IMR-90 (cell line): ENCODE measurements around the gene IL6. TPM values are rescaled to one million over a fixed set of nuclear protein-coding genes. Genes with fewer than 3 reads are reported as not detected.
A peak's percentile ranks its signal among the peaks of the same experiment; 100 is the strongest.

ENCODE experiments used
- ATAC-seq: fragments of 200-7000 bp; cut with Tn5 transposase; 2 replicates; pipeline ENCODE4 v1.9.1; 2020; ENCODE audit warnings: low read depth, mild to moderate bottlenecking, moderate library complexity
- BruUV-seq: library from RNA; stranded (reverse); fragments of 400-500 nt; replicated peaks from 2 replicates; lab custom pipeline; 2021; lab: Mats Ljungman, UMichigan
- CTCF ChIA-PET: fragments of 300-600 bp; formaldehyde crosslinking; extraction: SDS; loops from one replicate; lab custom pipeline; 2021; ENCODE audit warnings: antibody characterized with exemption; lab: Yijun Ruan, JAX
- POLR2A ChIA-PET: fragments of 300-600 bp; sonication (Branson Sonifier 250); formaldehyde crosslinking; loops from one replicate; lab custom pipeline; 2022; ENCODE audit warnings: antibody characterized with exemption; ENCODE audit not compliant: unreplicated experiment; lab: Charles Lee
- DNase-seq: peaks from one replicate; pipeline ENCODE4 v3.0.0; 2013
- H2AFZ ChIP-seq: replicated peaks from 2 replicates; pipeline ENCODE3; 2013; ENCODE audit warnings: low read length, mild to moderate bottlenecking; ENCODE audit not compliant: poor library complexity
- H2AK5ac ChIP-seq: 2 replicates; pipeline ENCODE4 v1.6.1; 2013; ENCODE audit warnings: low read depth, low read length, inconsistent platforms
- H2AK9ac ChIP-seq: replicated peaks from 2 replicates; pipeline ENCODE3; 2013; ENCODE audit warnings: mild to moderate bottlenecking, low read depth, low read length, moderate library complexity; ENCODE audit not compliant: poor library complexity
- H2BK120ac ChIP-seq: 2 replicates; pipeline ENCODE4 v1.6.1; 2013; ENCODE audit warnings: low read depth, low read length, inconsistent platforms
- H2BK15ac ChIP-seq: 3 replicates; pipeline ENCODE4 v1.6.1; 2013; ENCODE audit warnings: low read depth, low read length, inconsistent platforms
- H2BK20ac ChIP-seq: 2 replicates; pipeline ENCODE4 v1.6.1; 2013; ENCODE audit warnings: low read depth, mild to moderate bottlenecking, inconsistent platforms, low read length, moderate library complexity
- H2BK5ac ChIP-seq: 2 replicates; pipeline ENCODE4 v1.6.1; 2013; ENCODE audit warnings: mild to moderate bottlenecking, low read depth, low read length, inconsistent platforms; ENCODE audit not compliant: poor library complexity, severe bottlenecking
- H3K14ac ChIP-seq: replicated peaks from 2 replicates; pipeline ENCODE4 v1.6.1; 2013; ENCODE audit warnings: low read depth, low read length, inconsistent platforms
- H3K18ac ChIP-seq: 2 replicates; pipeline ENCODE4 v1.6.1; 2013; ENCODE audit warnings: low read depth, low read length, control low read depth
- H3K23ac ChIP-seq: 2 replicates; pipeline ENCODE4 v1.6.1; 2013; ENCODE audit warnings: low read depth, low read length, inconsistent platforms
- H3K27ac ChIP-seq: 2 replicates; pipeline ENCODE4 v1.5.1; 2013; ENCODE audit warnings: mild to moderate bottlenecking, control low read depth, low read length; ENCODE audit not compliant: insufficient read depth
- H3K27me3 ChIP-seq: 2 replicates; pipeline ENCODE4 v1.6.1; 2013; ENCODE audit warnings: low read length; ENCODE audit not compliant: control insufficient read depth, insufficient read depth
- H3K36me3 ChIP-seq: 2 replicates; pipeline ENCODE4 v1.6.1; 2013; ENCODE audit warnings: low read length, mixed read lengths; ENCODE audit not compliant: control insufficient read depth, insufficient read depth
- H3K4ac ChIP-seq: 2 replicates; pipeline ENCODE4 v1.6.1; 2013; ENCODE audit warnings: low read depth, low read length, inconsistent platforms
- H3K4me1 ChIP-seq: 2 replicates; pipeline ENCODE4 v1.6.1; 2013; ENCODE audit warnings: low read length, mixed read lengths; ENCODE audit not compliant: control insufficient read depth, insufficient read depth
- H3K4me2 ChIP-seq: 2 replicates; pipeline ENCODE4 v1.6.1; 2013; ENCODE audit warnings: low read depth, mild to moderate bottlenecking, control low read depth, low read length, moderate library complexity
- H3K4me3 ChIP-seq: 2 replicates; pipeline ENCODE4 v1.5.1; 2013; ENCODE audit warnings: low read depth, mild to moderate bottlenecking, control low read depth, low read length, moderate library complexity; ENCODE audit not compliant: insufficient read depth
- H3K56ac ChIP-seq: 2 replicates; pipeline ENCODE4 v1.6.1; 2013; ENCODE audit warnings: low read length, inconsistent platforms; ENCODE audit not compliant: insufficient read depth; ENCODE audit errors: extremely low read depth
- H3K79me1 ChIP-seq, 2 experiments: 2 replicates each; pipeline ENCODE4 v1.6.1; 2013; ENCODE audit warnings: low read length in 2 of 2, inconsistent platforms in 1 of 2, low read depth in 1 of 2
- H3K9ac ChIP-seq: 2 replicates; pipeline ENCODE4 v1.6.1; 2013; ENCODE audit warnings: low read depth, low read length, control low read depth
- H3K9me1 ChIP-seq: 2 replicates; pipeline ENCODE4 v1.6.1; 2013; ENCODE audit warnings: low read length, inconsistent platforms; ENCODE audit not compliant: insufficient read depth
- H3K9me3 ChIP-seq: 2 replicates; pipeline ENCODE4 v1.6.1; 2013; ENCODE audit warnings: low read length; ENCODE audit not compliant: control insufficient read depth, insufficient read depth
- H4K20me1 ChIP-seq: 2 replicates; pipeline ENCODE4 v1.6.1; 2013; ENCODE audit warnings: low read length, inconsistent platforms; ENCODE audit not compliant: insufficient read depth
- H4K5ac ChIP-seq: 2 replicates; pipeline ENCODE4 v1.6.1; 2013; ENCODE audit warnings: mild to moderate bottlenecking, low read depth, low read length, control low read depth
- H4K8ac ChIP-seq, 2 experiments: 2 replicates each; pipeline ENCODE4 v1.6.1; 2013; ENCODE audit warnings: low read depth in 2 of 2, low read length in 2 of 2, control low read depth in 1 of 2, inconsistent platforms in 1 of 2
- H4K91ac ChIP-seq: 2 replicates; pipeline ENCODE4 v1.6.1; 2013; ENCODE audit warnings: low read depth, low read length, inconsistent platforms; ENCODE audit not compliant: insufficient read depth
- CEBPB ChIP-seq: IDR thresholded peaks from 2 replicates; pipeline ENCODE4 v1.6.1; 2012; ENCODE audit warnings: low read depth, low read length, improper control_type of control experiment
- CTCF ChIP-seq: conservative IDR thresholded peaks from 2 replicates; pipeline ENCODE4 v1.5.1; 2012; ENCODE audit warnings: mild to moderate bottlenecking, low read depth, low read length, improper control_type of control experiment
- WGBS, 2 experiments: methylation state at CpG; one replicate each; pipeline versions ENCODE4 v1.1.5 to v1.1.7; 2013; ENCODE audit warnings: missing lambda C conversion rate in 2 of 2; ENCODE audit not compliant: insufficient read length in 1 of 2; ENCODE audit errors: extremely low coverage in 2 of 2; 5-methylcytosine and 5-hydroxymethylcytosine counted together
- dilution Hi-C: fragments of 300-500 bp; cut with HindIII; formaldehyde crosslinking; loops from one replicate; pipeline ENCODE4 v1.14.3; 2018; ENCODE audit warnings: low sequenced_read_pairs; ENCODE audit not compliant: unreplicated experiment
- in situ Hi-C: fragments of 300-500 bp; cut with MboI; formaldehyde crosslinking; loops from 3 replicates; pipeline ENCODE4 v1.14.3; 2019; ENCODE audit warnings: low sequenced_read_pairs, inconsistent platforms, mixed read lengths
- intact Hi-C: fragments of 100-400 bp; cut with micrococcal nuclease; formaldehyde crosslinking; loops from 2 replicates; pipeline ENCODE4 v1.10.0; 2022
- polyA plus RNA-seq, 3 experiments: library from polyadenylated mRNA; depleted of rRNA; stranded (reverse); fragments of >200 nt; gene quantifications; 2 replicates each; pipeline ENCODE4 v1.2.3, GENCODE V29; 2012; ENCODE audit warnings: low replicate concordance in 1 of 3
- total RNA-seq: library from RNA; depleted of rRNA; stranded (reverse); fragments of >200 nt; gene quantifications from 2 replicates; pipeline ENCODE4 v1.2.3, GENCODE V29; 2012

IL6 gene
- total and polyA plus RNA-seq, 2 of the 4 experiments (the other 2 are of a cell fraction) = 15.2 to 50.8 TPM

GRCh38 chr7:22725585-22725984 is 1.4 kb upstream of the IL6 start:
- Histone ChIP-seq H3K9ac (0 out of 2 replicates have a peak overlapping the region, but pooled peaks have one; percentile 65), H3K56ac (peak overlapping the region; percentile 68; the same call in 1 of the 2 replicates), H3K9me3 (no peaks in the 10 kb centered on the region), H4K8ac (peak overlapping the region; percentile 94), H3K4me1 (peaks cover 21% of the 10 kb centered on the region), H3K27me3 (no peaks in the 10 kb centered on the region), H3K4ac (peak overlapping the region; percentile 92), H3K4me3 (no peak overlapping the region), H3K18ac (peak overlapping the region; percentile 71), H4K91ac (peak overlapping the region; percentile 83), H3K9me1 (peaks cover 24% of the 10 kb centered on the region), H3K36me3 (peaks cover 11% of the 10 kb centered on the region), H2AFZ (peak overlapping the region; percentile 26), H3K4me2 (peak overlapping the region; percentile 13; the same call in 1 of the 2 replicates), H4K5ac (peak overlapping the region; percentile 63), H2AK5ac (peak overlapping the region; percentile 95), H2BK5ac (peak overlapping the region; percentile 98), H2AK9ac (peak overlapping the region; percentile 2), H3K14ac (peak overlapping the region; percentile 74), H2BK120ac (peak overlapping the region; percentile 95), H3K27ac (peak overlapping the region; percentile 97), H3K79me1 (peaks cover 13 to 50% of the 10 kb centered on the region in 2 experiments), H4K20me1 (no peaks in the 10 kb centered on the region), H3K23ac (peak overlapping the region; percentile 58), H2BK15ac (peak overlapping the region; percentile 90), H2BK20ac (peak overlapping the region; percentile 95)
- CTCF ChIA-PET = interaction anchor here (1.1 to 4.4 kb wide), 4 partner anchors 54 to 330 kb away, joined by 3 to 37 read pairs (median 12); no protein-coding TSS in a partner anchor
- intact Hi-C loops (loop anchor here (5.0 kb wide), 2 partner anchors 222 to 347 kb away; no protein-coding TSS in a partner anchor), in situ Hi-C loops (no loop called here), dilution Hi-C loops (no loop called here)
- no TSS peak for BruUV-seq
- WGBS, 2 experiments = 63% methylated on average over 2 of the region's 9 CpGs; no CpG with 5 or more reads in 1 of the 2 experiments
- 0 out of 2 replicates have a peak, but pooled peaks have one; percentile 9 for TF ChIP-seq CTCF
- TF ChIP-seq CEBPB = no peak
- DNase-seq (peak; percentile 48), ATAC-seq (no peak)
- POLR2A ChIA-PET = interaction anchor here (1.8 kb wide), 1 partner anchor 164 kb away, joined by 6 read pairs; no protein-coding TSS in a partner anchor
